ENCODE results near the gene GANAB.

GANAB gene

DNA sequence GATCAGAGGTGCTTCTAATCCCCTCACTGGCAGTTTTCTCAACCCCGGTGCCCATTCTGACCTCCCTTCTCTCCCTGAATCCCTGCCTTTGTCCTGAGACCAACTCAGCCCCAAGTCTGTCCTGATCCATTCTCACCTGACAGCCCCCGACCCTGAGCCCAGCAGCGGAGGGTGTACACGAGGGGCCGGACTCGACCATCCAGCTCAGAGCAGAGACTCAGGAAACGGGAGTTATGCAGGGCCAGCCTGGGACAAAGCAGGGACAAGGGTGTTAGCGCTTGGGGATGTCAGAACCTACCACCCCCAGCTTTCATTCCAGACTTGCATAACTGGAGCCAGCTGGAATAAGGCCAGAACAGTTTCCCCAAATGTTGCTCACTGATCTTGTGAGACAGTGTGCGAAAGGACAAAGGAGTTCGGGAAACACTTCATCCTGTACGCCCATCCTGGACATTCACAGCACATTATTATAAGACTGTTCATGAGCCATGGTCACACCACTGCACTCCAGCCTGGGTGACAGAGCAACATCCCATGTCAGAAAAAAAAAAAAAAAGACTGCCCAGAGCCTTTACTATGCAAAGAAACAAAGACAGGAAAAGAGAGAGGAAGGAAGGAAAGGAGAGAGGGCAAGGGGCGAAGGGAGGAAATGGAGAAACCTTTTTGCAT lies 69.2 kb downstream of the GANAB start:
- DNase-seq = no peak

DNA sequence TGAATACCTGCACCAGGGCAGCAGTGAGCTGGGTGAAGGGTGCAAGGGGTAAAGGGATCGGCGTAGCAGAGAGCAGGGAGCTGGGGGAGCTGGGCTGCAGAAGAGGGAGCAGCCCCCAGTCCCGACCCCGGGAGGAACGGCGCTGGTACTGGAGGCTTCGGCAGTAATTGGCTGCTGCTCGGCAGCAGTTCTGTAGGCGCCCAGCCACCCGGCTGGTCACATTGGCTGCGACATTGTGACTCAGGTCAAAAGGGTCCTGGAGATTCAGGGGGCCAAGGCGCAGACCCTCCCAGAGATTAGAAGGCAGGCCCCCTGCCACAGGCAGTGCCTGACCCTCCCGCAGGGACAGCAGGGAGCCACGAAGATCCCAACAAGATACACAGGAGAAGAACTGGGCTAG lies 70.6 kb downstream of the GANAB start:
- no peak for DNase-seq

DNA sequence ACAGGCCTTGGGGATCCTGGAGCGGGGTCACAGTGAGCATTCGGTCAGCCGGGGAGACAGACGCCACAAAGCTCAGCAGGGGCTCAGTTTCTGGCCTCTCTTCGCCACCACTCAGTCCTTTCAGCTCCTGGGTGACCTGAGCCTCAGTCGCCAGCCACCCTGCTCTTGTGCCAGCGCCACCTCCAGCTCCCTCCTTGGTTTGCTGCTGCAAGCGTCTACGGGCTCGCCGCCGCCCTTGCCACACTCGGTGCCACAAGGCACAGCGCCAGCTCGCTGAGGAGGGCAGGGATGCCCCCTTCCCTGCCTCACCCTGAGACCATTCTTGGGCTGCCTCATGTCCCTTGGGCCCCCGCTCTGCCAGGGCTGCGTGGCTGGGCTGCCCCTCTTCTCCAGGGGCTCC lies 71.3 kb downstream of the GANAB start:
- DNase-seq = peak in 1 of 58 donors; percentile 5
